HEK293 (cell line): ENCODE results near the gene MIA2.
A peak's percentile ranks its signal among the peaks of the same experiment; 100 is the strongest.
"Not testable (repeated sequence)": the region's sequence is repeated elsewhere in the genome, so short reads cannot be mapped to it uniquely, and the experiment has no call there.

Source experiments
- CTCF ChIA-PET: fragments of 350-600 bp; formaldehyde crosslinking; extraction: SDS; loops from one replicate; lab custom pipeline; 2021; ENCODE audit warnings: antibody characterized with exemption; lab: Yijun Ruan, JAX
- POLR2A ChIA-PET: fragments of 300-600 bp; formaldehyde crosslinking; extraction: SDS; loops from one replicate; lab custom pipeline; 2020; ENCODE audit warnings: antibody characterized with exemption, inconsistent platforms; lab: Yijun Ruan, JAX
- H3K27ac ChIP-seq: fragments of 200-500 bp; sonication (Bioruptor generic); 2 replicates; pipeline ENCODE4 v1.5.1; 2014; ENCODE audit warnings: low read depth, low read length, control low read depth, inconsistent platforms; ENCODE audit errors: extremely low read depth
- H3K36me3 ChIP-seq, 2 experiments: fragments of 200-500 bp in 1 of 2; sonication (Bioruptor generic) in 1 of 2; 1 replicate in 1 of 2; 2 replicates in 1 of 2; pipeline ENCODE4 v1.5.1; 2014 to 2017; ENCODE audit warnings: inconsistent platforms in 2 of 2, low read length in 2 of 2; ENCODE audit not compliant: control insufficient read depth in 2 of 2, insufficient read depth in 1 of 2
- H3K4me1 ChIP-seq: fragments of 200-500 bp; sonication (Bioruptor generic); 2 replicates; pipeline ENCODE4 v1.5.1; 2014; ENCODE audit warnings: mild to moderate bottlenecking, low read length, inconsistent platforms; ENCODE audit not compliant: control insufficient read depth, insufficient read depth
- H3K4me3 ChIP-seq: 2 replicates; pipeline ENCODE4 v1.5.1; 2011; ENCODE audit warnings: low read depth, mild to moderate bottlenecking, control low read depth, low read length, moderate library complexity
- H3K9me3 ChIP-seq: fragments of 200-500 bp; sonication (Bioruptor generic); 2 replicates; pipeline ENCODE4 v1.5.1; 2014; ENCODE audit warnings: low read depth, low read length, inconsistent platforms; ENCODE audit not compliant: control insufficient read depth, insufficient read depth
- HOXA7 ChIP-seq: sonication (generic); formaldehyde crosslinking; IDR thresholded peaks from 2 replicates; pipeline ENCODE4 v1.8.1; 2022; ENCODE audit warnings: missing genetic modification reagents, borderline replicate concordance
- HOXC10 ChIP-seq: sonication (generic); formaldehyde crosslinking; IDR thresholded peaks from 2 replicates; pipeline ENCODE4 v1.8.1; 2023; ENCODE audit warnings: mild to moderate bottlenecking, missing genetic modification reagents
- PATZ1 ChIP-seq: fragments of 450-650 bp; formaldehyde crosslinking; IDR thresholded peaks from 2 replicates; pipeline ENCODE4 v1.5.1; 2016; ENCODE audit warnings: missing biosample characterization, missing genetic modification characterization
- SP2 ChIP-seq: fragments of 450-650 bp; formaldehyde crosslinking; IDR thresholded peaks from 2 replicates; pipeline ENCODE4 v1.5.1; 2016; ENCODE audit warnings: missing biosample characterization, missing genetic modification characterization
- ZBTB10 ChIP-seq: fragments of 450-650 bp; formaldehyde crosslinking; IDR thresholded peaks from 2 replicates; pipeline ENCODE4 v1.5.1; 2016; ENCODE audit warnings: missing biosample characterization, missing genetic modification characterization
- ZNF280D ChIP-seq: fragments of 450-650 bp; formaldehyde crosslinking; IDR thresholded peaks from 2 replicates; pipeline ENCODE4 v1.5.1; 2016; ENCODE audit warnings: missing biosample characterization, missing genetic modification characterization
- ZNF600 ChIP-seq: fragments of 450-650 bp; formaldehyde crosslinking; IDR thresholded peaks from 2 replicates; pipeline ENCODE4 v1.5.1; 2016; ENCODE audit warnings: missing biosample characterization, missing genetic modification characterization
- ZNF664 ChIP-seq: fragments of 450-650 bp; formaldehyde crosslinking; IDR thresholded peaks from 2 replicates; pipeline ENCODE4 v1.5.1; 2016; ENCODE audit warnings: missing biosample characterization, missing genetic modification characterization
- ZSCAN16 ChIP-seq: fragments of 450-650 bp; formaldehyde crosslinking; IDR thresholded peaks from 2 replicates; pipeline ENCODE4 v1.5.1; 2016; ENCODE audit warnings: missing biosample characterization, missing genetic modification characterization

Gene MIA2

GRCh38 chr14:39258782-39259545 is 25.2 kb downstream of the MIA2 start:
- POLR2A ChIA-PET, result interaction anchor here (0.6 kb wide), 1 partner anchor 84 kb away, joined by 4 read pairs; no protein-coding TSS in a partner anchor
- TF ChIP-seq ZNF600 (no peak), ZSCAN16 (tag by site-specific recombination) (no peak), PATZ1 (no peak), ZBTB10 (tag by site-specific recombination) (no peak), SP2 (tag by site-specific recombination) (no peak), HOXC10 (CRISPR knock-in tag) (no peak), ZNF664 (tag by site-specific recombination) (no peak), HOXA7 (CRISPR knock-in tag) (no peak)
- no peak overlapping the region for H3K4me3 ChIP-seq
- H3K36me3 ChIP-seq, result no peaks in the 10 kb centered on the region
- no peaks in the 10 kb centered on the region for H3K4me1 ChIP-seq
- H3K27ac ChIP-seq, result no peak overlapping the region
- CTCF ChIA-PET, result no interaction called here
- no peaks in the 10 kb centered on the region for H3K9me3 ChIP-seq

GRCh38 chr14:39260161-39260560 is 26.4 kb downstream of the MIA2 start:
- H3K27ac ChIP-seq, H3K36me3 ChIP-seq, H3K4me3 ChIP-seq, H3K4me1 ChIP-seq, CTCF ChIA-PET, H3K9me3 ChIP-seq, POLR2A ChIA-PET: not testable (repeated sequence)

- not testable (repeated sequence) for H3K27ac ChIP-seq
These were observed 28.5 kb downstream of the MIA2 start for GRCh38 chr14:39262214-39262613.

More at GRCh38 chr14:39262214-39262613, 28.5 kb downstream of the MIA2 start:
- not testable (repeated sequence) for H3K4me1 ChIP-seq, H3K4me3 ChIP-seq
- 0 out of 2 replicates have a peak, but pooled peaks have one; percentile 63 for TF ChIP-seq ZNF280D (tag by site-specific recombination)
- TF ChIP-seq, all 188 proteins: peak for 1; not testable (repeated sequence) for 187
- CTCF ChIA-PET, H3K9me3 ChIP-seq, H3K36me3 ChIP-seq, POLR2A ChIA-PET: not testable (repeated sequence)
